Endodermal cell (in vitro differentiated cells): ENCODE data around the gene CAMTA1. TPM values are rescaled to one million over a fixed set of nuclear protein-coding genes. Genes with fewer than 3 reads are reported as not detected.
"Not testable (repeated sequence)": the region's sequence is repeated elsewhere in the genome, so short reads cannot be mapped to it uniquely, and the experiment has no call there.

Experiments
- DNase-seq: peaks from one replicate; pipeline ENCODE4 v3.0.0-alpha.2; 2017
- H3K27ac ChIP-seq: 2 replicates; pipeline ENCODE4 v1.5.1; 2013; ENCODE audit warnings: mild to moderate bottlenecking, low read depth, low read length, moderate library complexity
- H3K27me3 ChIP-seq: 2 replicates; pipeline ENCODE4 v1.6.1; 2013; ENCODE audit warnings: mild to moderate bottlenecking, low read length, moderate library complexity; ENCODE audit not compliant: insufficient read depth, control insufficient read depth, poor library complexity, severe bottlenecking
- H3K36me3 ChIP-seq: 2 replicates; pipeline ENCODE4 v1.7.0; 2013; ENCODE audit warnings: mild to moderate bottlenecking, low read length, moderate library complexity; ENCODE audit not compliant: control insufficient read depth, insufficient read depth
- H3K4me1 ChIP-seq: one replicate; pipeline ENCODE4 v1.7.0; 2013; ENCODE audit warnings: low read length; ENCODE audit not compliant: control insufficient read depth, insufficient read depth
- H3K4me3 ChIP-seq: 2 replicates; pipeline ENCODE4 v1.5.1; 2013; ENCODE audit warnings: mild to moderate bottlenecking, low read length, moderate library complexity
- H3K9ac ChIP-seq: 2 replicates; pipeline ENCODE4 v1.6.1; 2013; ENCODE audit warnings: mild to moderate bottlenecking, low read length, moderate library complexity; ENCODE audit not compliant: poor library complexity, severe bottlenecking; ENCODE audit errors: extremely low read depth
- H3K9me3 ChIP-seq: 2 replicates; pipeline ENCODE4 v1.6.1; 2013; ENCODE audit warnings: mild to moderate bottlenecking, low read length, moderate library complexity; ENCODE audit not compliant: control insufficient read depth
- H3K27ac Mint-ChIP-seq: 2 replicates; pipeline ENCODE4 v1.8.0; 2020; ENCODE audit warnings: mixed read lengths
- H3K27me3 Mint-ChIP-seq: 2 replicates; pipeline ENCODE4 v1.8.0; 2021; ENCODE audit warnings: mild to moderate bottlenecking, mixed read lengths; ENCODE audit not compliant: insufficient read depth
- H3K36me3 Mint-ChIP-seq: 2 replicates; pipeline ENCODE4 v1.8.0; 2020; ENCODE audit warnings: low read depth, mixed read lengths
- H3K4me1 Mint-ChIP-seq: 2 replicates; pipeline ENCODE4 v1.8.0; 2020; ENCODE audit warnings: mixed read lengths
- H3K4me3 Mint-ChIP-seq: 2 replicates; pipeline ENCODE4 v1.8.0; 2020; ENCODE audit warnings: mild to moderate bottlenecking, moderate library complexity, mixed read lengths
- H3K9me3 Mint-ChIP-seq: 2 replicates; pipeline ENCODE4 v1.8.0; 2020; ENCODE audit warnings: mild to moderate bottlenecking, mixed read lengths
- CTCF ChIP-seq: fragments of 200-600 bp; sonication (generic); conservative IDR thresholded peaks from 2 replicates; pipeline ENCODE4 v1.5.0; 2021; ENCODE audit warnings: antibody characterized with exemption, mild to moderate bottlenecking
- WGBS, 2 experiments: methylation state at CpG; one replicate each; pipeline versions ENCODE4 v1.1.5 to v1.1.7; 2013; ENCODE audit warnings: missing lambda C conversion rate in 2 of 2, mixed read lengths in 1 of 2; ENCODE audit not compliant: insufficient coverage in 1 of 2, insufficient read length in 1 of 2; 5-methylcytosine and 5-hydroxymethylcytosine counted together
- total RNA-seq, 2 donors: library from RNA; stranded (reverse); fragmentation: NEBNext Ultra II Directional in 1 of 2; extraction: Animal tissue kit (Norgen Biotek cat#: 25700) in 1 of 2; gene quantifications; 2 replicates in 1 of 2; 3 replicates in 1 of 2; pipeline ENCODE4 v1.2.1, GENCODE V29; 2021

CAMTA1 gene
- total RNA-seq, 2 donors from 2014 or later, result 123 to 137 TPM

GRCh38 chr1:7408771-7409150 is 623.5 kb downstream of the CAMTA1 start:
- no peak overlapping the region for H3K27ac Mint-ChIP-seq
- WGBS, 2 experiments, result 86 to 100% methylated on average over 1 to 5 of the region's 5 CpGs
- TF ChIP-seq CTCF, result no peak
- Histone ChIP-seq H3K27ac (no peak overlapping the region), H3K27me3 (no peaks in the 10 kb centered on the region), H3K9ac (no peak overlapping the region), H3K4me1 (no peaks in the 10 kb centered on the region), H3K4me3 (no peak overlapping the region), H3K36me3 (no peaks in the 10 kb centered on the region), H3K9me3 (no peaks in the 10 kb centered on the region)
- no peak for DNase-seq
- no peaks in the 10 kb centered on the region for H3K9me3 Mint-ChIP-seq
- no peaks in the 10 kb centered on the region for H3K36me3 Mint-ChIP-seq
- no peak overlapping the region for H3K4me3 Mint-ChIP-seq
- no peaks in the 10 kb centered on the region for H3K27me3 Mint-ChIP-seq
- H3K4me1 Mint-ChIP-seq, result peaks cover 1% of the 10 kb centered on the region

- H3K9me3 ChIP-seq, result no peaks in the 10 kb centered on the region
- Mint-ChIP-seq H3K27me3 (no peaks in the 10 kb centered on the region), H3K4me1 (peaks cover 1% of the 10 kb centered on the region), H3K4me3 (no peak overlapping the region), H3K36me3 (no peaks in the 10 kb centered on the region), H3K9me3 (no peaks in the 10 kb centered on the region), H3K27ac (no peak overlapping the region)
- H3K4me3 ChIP-seq, result no peak overlapping the region
- no peak overlapping the region for H3K27ac ChIP-seq
- peak; percentile 41 for DNase-seq
- H3K27me3 ChIP-seq, result no peaks in the 10 kb centered on the region
- WGBS, 2 experiments, result 82 to 90% methylated on average over 5 to 8 of the region's 8 CpGs
- H3K36me3 ChIP-seq, result no peaks in the 10 kb centered on the region
- no peak overlapping the region for H3K9ac ChIP-seq
- no peaks in the 10 kb centered on the region for H3K4me1 ChIP-seq
- TF ChIP-seq CTCF, result no peak
Measured at GRCh38 chr1:7409278-7409677, 624.0 kb downstream of the CAMTA1 start.

- no peak for TF ChIP-seq CTCF
- Mint-ChIP-seq H3K27me3 (no peaks in the 10 kb centered on the region), H3K4me3 (no peak overlapping the region), H3K9me3 (no peaks in the 10 kb centered on the region), H3K4me1 (peaks cover 1% of the 10 kb centered on the region), H3K36me3 (no peaks in the 10 kb centered on the region), H3K27ac (no peak overlapping the region)
- 89 to 100% methylated on average over 3 to 10 of the region's 10 CpGs for WGBS, 2 experiments
- Histone ChIP-seq H3K27me3 (no peaks in the 10 kb centered on the region), H3K9me3 (no peaks in the 10 kb centered on the region), H3K27ac (no peak overlapping the region), H3K9ac (no peak overlapping the region), H3K4me3 (no peak overlapping the region), H3K4me1 (no peaks in the 10 kb centered on the region), H3K36me3 (no peaks in the 10 kb centered on the region)
- DNase-seq, result peak; percentile 17
Measured at GRCh38 chr1:7410156-7410555, 624.9 kb downstream of the CAMTA1 start.

- H3K27ac Mint-ChIP-seq, H3K27me3 ChIP-seq, H3K27me3 Mint-ChIP-seq, H3K36me3 Mint-ChIP-seq, H3K4me1 ChIP-seq, H3K9me3 ChIP-seq, DNase-seq, H3K4me1 Mint-ChIP-seq, H3K36me3 ChIP-seq, H3K9ac ChIP-seq, H3K27ac ChIP-seq, H3K4me3 Mint-ChIP-seq, H3K4me3 ChIP-seq: not testable (repeated sequence)
- WGBS, 2 experiments, result 94 to 98% methylated on average over 10 to 12 of the region's 12 CpGs
- peaks cover 36% of the 10 kb centered on the region for H3K9me3 Mint-ChIP-seq
Measured at GRCh38 chr1:7417618-7418017, 632.4 kb downstream of the CAMTA1 start.
